Measurements from ENCODE around the gene HTRA2.
"Not testable (repeated sequence)": the region's sequence is repeated elsewhere in the genome, so short reads cannot be mapped to it uniquely, and the experiment has no call there.

DNA sequence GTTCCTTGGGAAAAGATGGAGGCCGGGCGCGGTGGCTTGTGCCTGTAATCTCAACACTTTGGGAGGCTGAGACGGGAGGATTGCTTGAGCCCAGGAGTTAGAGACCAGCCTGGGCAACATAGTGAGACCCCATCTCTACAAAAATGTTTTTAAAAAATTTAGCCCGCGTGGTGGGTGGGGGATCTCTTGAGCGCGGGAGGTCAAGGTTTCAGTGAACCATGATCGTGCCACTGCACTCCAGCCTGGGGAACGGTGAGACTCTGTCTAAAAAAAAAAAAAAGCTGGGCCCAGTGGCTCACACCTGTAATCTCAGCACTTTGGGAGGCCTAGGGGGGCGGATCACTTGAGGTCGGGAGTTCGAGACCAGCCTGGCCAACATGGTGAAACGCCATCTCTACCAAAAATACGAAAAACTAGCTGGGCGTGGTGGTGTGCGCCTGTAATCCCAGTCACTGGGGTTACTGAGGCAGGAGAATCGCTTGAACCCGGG lies 46.0 kb upstream of the HTRA2 start:
- TF ChIP-seq, protein P1, sequence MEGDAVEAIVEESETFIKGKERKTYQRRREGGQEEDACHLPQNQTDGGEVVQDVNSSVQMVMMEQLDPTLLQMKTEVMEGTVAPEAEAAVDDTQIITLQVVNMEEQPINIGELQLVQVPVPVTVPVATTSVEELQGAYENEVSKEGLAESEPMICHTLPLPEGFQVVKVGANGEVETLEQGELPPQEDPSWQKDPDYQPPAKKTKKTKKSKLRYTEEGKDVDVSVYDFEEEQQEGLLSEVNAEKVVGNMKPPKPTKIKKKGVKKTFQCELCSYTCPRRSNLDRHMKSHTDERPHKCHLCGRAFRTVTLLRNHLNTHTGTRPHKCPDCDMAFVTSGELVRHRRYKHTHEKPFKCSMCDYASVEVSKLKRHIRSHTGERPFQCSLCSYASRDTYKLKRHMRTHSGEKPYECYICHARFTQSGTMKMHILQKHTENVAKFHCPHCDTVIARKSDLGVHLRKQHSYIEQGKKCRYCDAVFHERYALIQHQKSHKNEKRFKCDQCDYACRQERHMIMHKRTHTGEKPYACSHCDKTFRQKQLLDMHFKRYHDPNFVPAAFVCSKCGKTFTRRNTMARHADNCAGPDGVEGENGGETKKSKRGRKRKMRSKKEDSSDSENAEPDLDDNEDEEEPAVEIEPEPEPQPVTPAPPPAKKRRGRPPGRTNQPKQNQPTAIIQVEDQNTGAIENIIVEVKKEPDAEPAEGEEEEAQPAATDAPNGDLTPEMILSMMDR (IDR thresholded peaks at IDR 0.05; ENCODE audit: low read depth, low read length): not testable (repeated sequence)
- not testable (repeated sequence) for TF ChIP-seq POLR2A (IDR thresholded peaks at IDR 0.05; ENCODE audit: extremely low read depth, insufficient read length); MYC (IDR thresholded peaks at IDR 0.05; ENCODE audit: low read depth, low read length); MAX (IDR thresholded peaks at IDR 0.05; ENCODE audit: low read depth, low read length)
